Measurements from ENCODE around the gene ZBTB6. TPM values are rescaled to one million over a fixed set of nuclear protein-coding genes. Genes with fewer than 3 reads are reported as not detected.

Gene ZBTB6
- total RNA-seq, 1 donor from 2014 or later = 5.9 TPM

GRCh38 chr9:122863407-122863806 lies 49.7 kb downstream of the ZBTB6 start:
- H3K27ac ChIP-seq = no peak overlapping the region
- TF ChIP-seq POLR2AphosphoS5 (IDR thresholded peaks at IDR 0.05; ENCODE audit: insufficient read depth in 1 of 2, low read depth in 1 of 2) = no peak
- H3K4me1 ChIP-seq = no peaks in the 10 kb centered on the region
- intact Hi-C loops (cut with DNase I) = no loop called here
- peaks cover 0 to 23% of the 10 kb centered on the region in 2 donors for H3K36me3 ChIP-seq
- H3K27me3 ChIP-seq = no peaks in the 10 kb centered on the region
- H3K4me3 ChIP-seq = no peak overlapping the region
- H3K9me3 ChIP-seq = no peaks in the 10 kb centered on the region
- DNase-seq (ENCODE audit: extremely low spot score in 2 of 2) = no peak

- H3K9me3 ChIP-seq = no peaks in the 10 kb centered on the region
- no peak for DNase-seq (ENCODE audit: extremely low spot score in 2 of 2)
- TF ChIP-seq POLR2A (IDR thresholded peaks at IDR 0.05) (no peak), CTCF (IDR thresholded peaks at IDR 0.05) (no peak), POLR2AphosphoS5 (IDR thresholded peaks at IDR 0.05; ENCODE audit: insufficient read depth in 1 of 2, low read depth in 1 of 2) (no peak)
- intact Hi-C loops (cut with DNase I) = no loop called here
- no peaks in the 10 kb centered on the region for H3K27me3 ChIP-seq
- no peak overlapping the region for H3K27ac ChIP-seq
- H3K36me3 ChIP-seq = peaks cover 0 to 46% of the 10 kb centered on the region in 2 donors
- no peaks in the 10 kb centered on the region for H3K4me1 ChIP-seq
- H3K4me3 ChIP-seq = no peak overlapping the region
Measured at GRCh38 chr9:122860319-122861142, 52.6 kb downstream of the ZBTB6 start.

Small RNA genes within 50 kb of the gene (small RNA-seq; reads per million reads assigned to genes)
- gene RNY1P15 (not detected), gene SNORD90 (1,013 reads per million, percentile 99 among the genes with 10 or more reads in this experiment)

Other genes starting within 250 kb of the ZBTB6 start
- not detected for gene OR1L3, start 238.2 kb downstream of the ZBTB6 start, total RNA-seq
- not detected for gene OR1L4, start 189.3 kb downstream of the ZBTB6 start, total RNA-seq
- gene OR1L6, start 171.0 kb downstream of the ZBTB6 start, total RNA-seq = not detected
- gene OR5C1, start 124.4 kb downstream of the ZBTB6 start, total RNA-seq = not detected
- gene OR1K1, start 113.2 kb downstream of the ZBTB6 start, total RNA-seq = not detected
- gene PDCL, start 84.7 kb downstream of the ZBTB6 start, total RNA-seq = 17.7 TPM
- 37.6 TPM for gene RC3H2, start 8.0 kb downstream of the ZBTB6 start, total RNA-seq
- 7.9 TPM for gene ZBTB26, start 18.2 kb upstream of the ZBTB6 start, total RNA-seq
- 60.2 TPM for gene RABGAP1, start 27.7 kb upstream of the ZBTB6 start, total RNA-seq
- gene GPR21, start 120.3 kb upstream of the ZBTB6 start, total RNA-seq = not detected